Measurements from ENCODE around the gene MTUS2.

The MTUS2 gene

GRCh38 chr13:29239653-29240525, 419.8 kb downstream of the MTUS2 start:
- TF ChIP-seq CTCF (IDR thresholded peaks at IDR 0.05; ENCODE audit: low read depth, low read length) = no peak
- no peak for DNase-seq (ENCODE audit: extremely low read depth, low read depth)

GRCh38 chr13:29254626-29255370, 434.7 kb downstream of the MTUS2 start:
- no peak for TF ChIP-seq CTCF (IDR thresholded peaks at IDR 0.05; ENCODE audit: low read depth, low read length)
- no peak for DNase-seq (ENCODE audit: extremely low read depth, low read depth)

GRCh38 chr13:29255567-29255966, 435.4 kb downstream of the MTUS2 start:
- no peak for DNase-seq (ENCODE audit: extremely low read depth, low read depth)
- TF ChIP-seq CTCF (IDR thresholded peaks at IDR 0.05; ENCODE audit: low read depth, low read length) = no peak

GRCh38 chr13:29260684-29261083, 440.5 kb downstream of the MTUS2 start:
- DNase-seq (ENCODE audit: extremely low read depth, low read depth) = no peak
- TF ChIP-seq CTCF (IDR thresholded peaks at IDR 0.05; ENCODE audit: low read depth, low read length) = no peak

- no peak for DNase-seq (ENCODE audit: extremely low read depth, low read depth)
- no peak for TF ChIP-seq CTCF (IDR thresholded peaks at IDR 0.05; ENCODE audit: low read depth, low read length)
Measured at GRCh38 chr13:29266261-29266660, 446.1 kb downstream of the MTUS2 start.

GRCh38 chr13:29266756-29267733, 446.9 kb downstream of the MTUS2 start:
- TF ChIP-seq CTCF (IDR thresholded peaks at IDR 0.05; ENCODE audit: low read depth, low read length) = no peak

More at GRCh38 chr13:29266756-29267733, 446.9 kb downstream of the MTUS2 start:
- no peak for DNase-seq (ENCODE audit: extremely low read depth, low read depth)

All from AG09319 (cell line).